ENCODE measurements around the gene DMBX1.

The DMBX1 gene

DNA sequence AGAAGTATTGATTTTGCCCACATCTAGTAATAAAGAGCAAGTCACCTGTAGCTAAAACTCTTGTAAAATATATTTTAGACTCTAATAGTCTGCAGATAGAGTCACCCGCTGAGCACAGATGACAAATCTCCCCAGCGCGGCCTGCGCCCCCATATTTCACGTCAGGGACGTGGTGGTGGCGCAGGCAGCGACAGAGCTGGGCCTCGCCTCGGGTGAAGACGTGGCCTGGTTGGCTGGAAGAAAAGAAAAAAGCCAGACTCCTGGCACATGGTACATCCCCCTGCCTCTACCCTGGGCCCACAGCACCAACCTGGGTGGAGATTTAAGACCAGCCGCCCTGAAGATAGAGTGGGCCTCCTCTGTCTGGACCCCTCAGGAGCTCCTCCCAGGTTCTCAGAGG is 6.0 kb upstream of the DMBX1 start:
- no peak for DNase-seq (ENCODE audit: low read depth)

DNA sequence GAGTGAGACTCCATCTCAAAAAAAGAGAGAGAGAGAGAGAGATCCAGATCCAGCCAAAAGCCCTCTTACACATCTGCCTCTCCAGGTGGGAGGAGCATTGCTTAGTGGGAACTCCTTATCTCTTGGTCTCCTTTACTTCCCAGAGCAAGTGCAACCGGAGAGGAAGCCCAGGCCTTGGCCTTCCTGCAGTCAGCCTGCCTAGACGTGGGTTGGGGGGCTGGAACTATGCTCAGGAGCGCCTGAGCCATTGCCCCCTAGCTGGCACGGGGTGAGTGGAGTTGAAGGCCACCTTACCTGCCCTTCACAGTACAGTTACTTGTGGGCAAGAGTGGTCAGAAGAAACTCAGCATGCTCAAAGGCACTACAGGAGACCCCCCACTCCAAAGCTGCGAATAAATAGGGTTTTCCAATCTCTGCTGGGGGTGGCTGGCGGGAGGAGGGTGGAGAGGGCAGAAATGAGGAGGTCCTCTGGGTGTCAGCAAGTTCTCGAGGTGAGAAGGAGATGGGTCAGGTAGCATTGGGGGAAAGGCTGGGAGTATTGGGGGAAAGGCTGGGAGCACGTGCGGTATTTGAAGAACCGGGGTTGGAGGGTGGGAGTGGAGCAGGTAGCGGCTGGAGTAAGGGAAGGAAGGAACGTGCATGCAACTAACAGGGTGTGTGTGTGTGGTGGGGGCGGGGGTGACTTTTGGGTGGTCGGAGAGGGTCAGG is 4.7 kb upstream of the DMBX1 start:
- no peak for DNase-seq (ENCODE audit: low read depth)

DNA sequence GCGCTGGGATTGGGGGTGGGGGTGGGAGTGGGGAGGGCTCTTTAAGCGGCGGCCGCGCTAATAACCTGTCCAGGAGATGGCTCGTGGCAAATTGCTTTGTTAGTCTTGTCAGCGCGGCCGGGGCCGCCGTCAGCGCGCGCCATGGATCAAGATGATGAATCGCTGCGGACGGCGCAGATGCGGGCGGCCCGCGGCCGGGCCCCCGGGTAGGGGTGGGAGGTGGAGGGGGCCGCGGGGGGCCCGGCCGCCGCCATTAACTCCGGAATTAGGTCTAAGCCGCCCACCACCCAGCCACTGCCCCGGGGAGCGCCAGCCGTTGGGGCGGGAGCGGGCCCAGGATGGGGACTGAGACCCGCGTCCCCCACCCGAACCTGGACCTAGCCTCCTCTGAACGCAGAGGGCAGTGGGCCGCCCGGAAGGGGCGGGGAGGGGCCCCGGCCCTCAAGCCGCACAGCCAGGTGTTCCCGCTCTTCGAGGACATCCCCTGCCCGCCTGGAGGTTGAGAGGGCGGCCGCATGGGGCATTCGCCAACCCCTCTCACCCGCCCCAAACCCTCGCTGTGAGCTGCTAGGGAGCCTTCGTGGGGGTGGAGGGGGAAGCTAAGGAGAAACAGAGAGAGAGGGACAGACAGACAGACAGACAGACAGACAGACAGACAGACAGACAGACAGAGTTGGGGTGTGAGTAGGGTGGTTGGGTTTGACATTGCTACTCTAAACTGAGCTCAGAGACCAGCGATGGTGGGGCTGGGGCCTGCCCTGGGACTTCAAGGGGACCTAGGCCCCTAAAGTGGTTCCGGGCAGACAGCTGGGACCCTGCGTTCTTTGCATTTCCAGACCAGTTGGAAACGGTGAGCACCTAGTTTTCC is 3.8 kb upstream of the DMBX1 start:
- DNase-seq (ENCODE audit: low read depth), result no peak

DNA sequence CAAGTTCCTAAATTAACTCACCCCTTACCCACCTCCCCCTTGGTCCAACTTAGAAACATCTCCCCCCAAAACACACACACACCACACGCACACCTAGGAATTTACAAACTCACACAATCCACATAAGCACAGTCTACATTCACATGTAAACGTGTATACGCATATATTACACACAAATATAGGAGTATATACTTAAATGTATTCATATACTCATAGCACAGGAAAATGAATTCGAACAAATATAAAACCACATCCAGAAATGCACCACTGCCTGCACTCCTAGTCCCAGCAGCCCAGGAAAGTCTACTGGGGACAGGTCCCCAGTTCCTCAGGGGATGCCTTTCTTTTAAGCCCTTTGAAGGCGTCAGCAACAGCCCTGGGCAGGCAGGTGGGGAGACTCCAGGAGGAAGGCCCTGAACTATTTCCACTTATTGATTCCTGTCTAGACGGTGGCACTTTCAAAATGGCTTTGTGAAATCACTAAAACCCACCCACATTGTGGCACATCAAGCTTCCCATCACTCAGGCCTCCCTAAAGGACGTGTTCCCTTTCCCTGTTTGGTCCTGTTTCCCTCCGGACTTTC is 3.1 kb upstream of the DMBX1 start:
- no peak for DNase-seq (ENCODE audit: low read depth)

DNA sequence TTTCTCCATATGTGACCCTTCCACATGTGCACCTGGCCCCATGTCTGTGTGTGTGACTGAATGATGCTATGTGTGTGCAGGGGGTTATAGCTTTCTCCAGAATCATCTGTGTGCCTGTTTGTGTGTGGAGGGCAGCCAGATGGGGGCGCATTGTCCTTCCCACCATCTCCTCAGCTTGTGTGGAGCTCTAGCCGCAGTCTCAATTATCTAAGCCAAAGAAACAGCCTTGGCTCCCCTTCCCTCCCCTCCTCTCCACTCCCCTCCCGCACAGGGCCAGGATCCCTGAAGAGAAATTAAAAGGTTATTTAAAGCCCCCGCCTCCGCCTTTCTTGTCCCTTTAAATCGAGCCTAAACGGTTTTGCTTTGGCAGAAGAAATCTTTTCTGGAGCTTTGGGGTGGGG is 1.8 kb upstream of the DMBX1 start:
- no peak for DNase-seq (ENCODE audit: low read depth)

DNA sequence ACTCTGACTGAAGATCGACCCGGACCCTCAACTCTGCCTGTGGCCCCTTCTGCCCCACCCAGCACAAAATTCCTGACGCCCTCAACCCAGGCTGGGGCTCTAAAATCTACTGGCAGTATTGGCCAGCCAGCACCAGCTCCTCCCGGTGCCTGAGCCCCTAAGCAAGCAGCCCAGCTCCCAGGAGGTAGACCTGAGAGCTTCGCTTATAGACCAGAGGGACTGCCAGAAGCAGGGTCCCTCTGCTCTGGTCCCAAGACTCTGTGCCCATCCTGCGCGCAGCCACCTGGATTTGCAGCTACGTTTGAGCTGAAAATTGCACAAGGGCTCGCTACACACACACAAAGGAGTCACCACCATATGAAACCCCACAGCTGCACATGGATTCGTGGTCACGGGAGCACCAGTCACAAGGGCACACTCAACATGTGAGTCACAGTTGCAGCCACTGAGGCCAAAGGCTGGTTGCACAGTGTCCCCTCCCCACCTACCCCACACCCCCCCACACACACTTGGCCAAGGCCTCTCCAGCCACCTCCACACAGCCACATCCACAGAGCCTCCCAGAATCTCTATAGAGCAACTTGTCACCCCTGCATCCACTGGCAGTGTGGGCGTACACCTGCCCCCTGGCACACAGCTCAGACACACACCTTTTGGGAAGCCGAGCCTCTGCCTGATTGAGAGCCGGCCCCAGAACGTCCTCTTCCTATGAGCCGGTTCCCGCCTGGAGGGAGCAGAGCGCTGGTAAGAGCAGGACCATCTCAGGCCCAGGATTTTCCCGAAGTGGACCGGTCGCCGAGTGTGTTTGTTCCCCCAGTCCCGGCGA is 1.1 kb upstream of the DMBX1 start:
- no peak for DNase-seq (ENCODE audit: low read depth)

DNA sequence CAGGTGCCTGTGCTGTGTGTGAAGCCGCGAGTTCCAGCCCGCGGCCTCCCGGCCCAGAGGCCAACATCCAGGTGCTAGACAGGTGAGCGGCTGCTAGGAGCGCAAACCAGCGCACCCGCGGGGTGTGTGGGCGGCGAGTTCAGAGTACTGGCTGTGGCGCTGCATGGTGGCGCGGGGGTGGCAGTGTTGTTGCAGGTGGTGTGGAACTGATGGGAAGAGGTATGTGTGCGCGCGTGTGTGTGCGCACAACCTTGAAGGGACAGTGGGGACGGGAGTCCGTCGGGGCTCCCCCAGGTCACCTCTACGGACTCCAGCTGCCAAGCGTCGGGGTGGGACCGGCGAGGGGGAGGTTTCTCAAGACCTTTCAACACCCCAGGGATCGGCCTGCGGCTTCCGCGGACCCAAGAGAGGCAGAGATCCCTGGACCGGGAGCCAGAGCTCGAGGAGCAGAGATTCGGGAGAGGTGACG is 433 bp upstream of the DMBX1 start:
- DNase-seq (ENCODE audit: low read depth), result no peak

DNA sequence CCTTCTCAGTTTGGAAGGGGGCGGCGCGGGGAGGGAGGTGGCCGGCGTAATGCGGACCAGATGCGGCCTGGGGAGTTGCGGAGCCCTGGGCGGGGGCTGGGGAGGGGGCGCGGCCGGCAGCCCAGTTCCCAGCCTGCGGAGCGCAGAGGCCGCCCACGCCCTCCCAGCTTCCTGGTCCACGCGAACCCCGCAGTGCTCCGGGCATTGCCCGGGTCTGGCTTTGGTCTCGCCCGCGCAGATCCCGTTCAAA is 695 bp downstream of the DMBX1 start:
- no peak for DNase-seq (ENCODE audit: low read depth)

DNA sequence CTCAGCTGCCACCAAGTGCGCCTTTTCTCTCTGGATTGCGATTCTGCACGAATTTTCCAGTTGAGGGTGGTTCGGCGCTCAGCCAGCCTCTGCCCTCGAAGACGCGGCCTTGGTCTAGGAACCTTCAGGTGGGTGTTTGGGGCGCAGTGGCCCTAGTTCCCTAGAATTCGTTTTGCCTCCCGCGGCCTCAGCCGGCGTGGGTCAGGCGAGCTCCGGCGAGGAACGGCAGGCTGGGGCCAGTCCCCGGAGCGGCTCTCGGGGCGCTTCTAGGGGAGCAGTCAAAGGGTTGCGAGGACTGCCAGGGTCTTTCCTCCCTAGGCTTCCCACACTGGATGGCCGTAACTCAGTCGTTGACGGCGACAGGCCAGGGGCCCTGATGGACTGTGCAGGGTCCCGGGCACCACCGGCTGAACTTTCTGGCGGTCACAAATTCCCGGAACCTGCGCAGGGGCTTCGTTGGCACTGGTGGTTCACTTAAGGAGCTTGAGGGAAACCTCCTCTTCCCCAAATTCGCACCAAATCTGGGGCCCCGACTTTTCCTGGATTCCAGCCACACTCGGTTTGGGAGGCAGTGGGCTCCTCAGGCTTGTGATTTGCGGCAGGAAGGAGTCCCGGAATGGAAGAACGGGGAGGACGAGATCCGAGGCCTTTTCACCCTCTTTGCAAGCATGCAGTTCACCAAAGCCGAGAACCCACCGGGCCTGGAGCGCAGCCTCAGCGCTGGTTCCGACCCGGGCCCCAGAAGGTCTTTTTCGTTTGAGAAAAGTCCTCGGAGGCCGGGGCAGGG is 1.2 kb downstream of the DMBX1 start:
- DNase-seq (ENCODE audit: low read depth), result no peak

DNA sequence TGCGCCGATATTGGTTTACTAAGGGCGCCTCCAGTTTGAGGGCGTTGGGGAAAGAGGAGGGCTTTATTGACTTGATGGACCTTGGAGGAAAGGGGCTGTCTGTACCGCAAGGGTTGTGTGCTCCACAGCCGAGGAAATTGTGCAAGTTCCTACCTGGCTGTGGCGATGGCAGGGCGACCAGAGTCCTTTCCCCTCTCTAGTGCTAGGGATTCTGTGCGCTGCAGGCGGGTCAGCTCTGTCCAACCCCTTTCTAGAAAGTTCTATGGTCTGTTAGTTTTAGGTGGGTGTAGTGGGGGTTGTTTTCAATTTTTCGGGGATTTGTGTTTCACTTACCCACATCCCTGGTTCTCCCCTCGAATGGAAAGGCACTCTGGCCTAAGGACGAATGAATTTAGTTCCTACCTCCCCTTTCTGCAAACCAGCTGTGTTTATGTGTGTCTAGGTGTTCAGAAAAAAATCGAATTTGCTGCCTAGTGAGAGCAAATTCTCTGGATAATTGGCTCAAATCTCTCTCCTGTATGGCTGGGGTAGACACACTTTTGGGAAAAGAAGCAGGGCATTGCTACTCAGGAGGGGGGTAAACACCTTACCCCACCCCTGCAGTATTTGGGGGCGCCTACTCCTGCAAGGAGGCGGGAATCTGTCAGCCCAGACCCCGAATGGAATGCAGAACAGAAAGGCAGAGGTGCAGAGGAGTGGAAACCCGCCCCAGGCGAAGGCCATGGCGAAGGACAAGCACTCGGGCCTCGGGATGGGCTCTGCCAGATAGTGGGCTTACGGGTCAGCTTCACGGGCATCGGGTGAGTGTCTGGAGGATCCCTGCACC is 2.0 kb downstream of the DMBX1 start:
- DNase-seq (ENCODE audit: low read depth), result no peak

DNA sequence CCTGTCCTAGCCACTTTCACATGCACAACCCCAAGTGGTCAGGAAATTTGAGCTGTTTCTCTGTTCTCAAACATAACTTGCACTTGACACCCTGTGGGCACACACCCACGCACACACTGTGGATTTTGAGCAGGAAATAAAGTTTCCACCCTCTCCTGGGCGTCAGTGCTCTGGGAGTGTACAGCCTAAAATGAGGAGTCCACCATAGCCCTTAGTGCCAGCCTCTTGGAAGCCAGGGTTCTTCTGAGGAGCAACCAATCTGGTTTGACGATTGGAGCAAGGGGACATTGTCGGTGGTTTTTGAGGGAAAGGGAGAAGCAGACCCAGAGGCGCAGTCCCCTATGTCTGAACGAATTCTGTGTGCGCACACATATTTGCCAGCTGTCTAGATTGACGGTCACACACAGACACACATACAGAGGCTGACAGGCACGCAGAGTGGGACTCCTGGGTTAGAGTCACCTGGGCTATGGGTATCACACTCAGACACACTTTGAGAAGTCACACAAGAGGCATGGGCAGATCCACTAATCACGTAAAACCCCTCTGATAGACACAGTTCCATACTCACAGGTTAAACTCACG is 2.7 kb downstream of the DMBX1 start:
- no peak for DNase-seq (ENCODE audit: low read depth)

DNA sequence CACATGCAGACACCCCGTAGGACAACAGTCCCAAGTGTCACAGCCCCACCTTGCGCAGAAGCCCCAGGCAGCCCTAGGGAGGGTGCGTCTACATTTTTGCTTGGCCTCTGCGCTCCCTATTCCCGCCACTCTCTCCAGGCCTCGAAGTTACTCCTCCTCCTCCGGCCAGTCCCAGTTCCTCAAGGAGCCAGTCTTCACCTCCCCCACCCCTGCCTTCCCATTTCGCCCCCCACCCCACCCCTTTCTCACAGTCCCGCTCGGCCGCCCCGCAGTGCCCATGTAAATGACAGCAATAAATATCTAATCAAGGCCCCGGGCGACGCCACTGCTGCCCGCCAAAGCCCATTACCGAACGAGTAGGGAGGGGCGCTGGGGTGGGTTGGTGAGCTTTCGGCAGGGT is 3.2 kb downstream of the DMBX1 start:
- DNase-seq (ENCODE audit: low read depth), result no peak

DNA sequence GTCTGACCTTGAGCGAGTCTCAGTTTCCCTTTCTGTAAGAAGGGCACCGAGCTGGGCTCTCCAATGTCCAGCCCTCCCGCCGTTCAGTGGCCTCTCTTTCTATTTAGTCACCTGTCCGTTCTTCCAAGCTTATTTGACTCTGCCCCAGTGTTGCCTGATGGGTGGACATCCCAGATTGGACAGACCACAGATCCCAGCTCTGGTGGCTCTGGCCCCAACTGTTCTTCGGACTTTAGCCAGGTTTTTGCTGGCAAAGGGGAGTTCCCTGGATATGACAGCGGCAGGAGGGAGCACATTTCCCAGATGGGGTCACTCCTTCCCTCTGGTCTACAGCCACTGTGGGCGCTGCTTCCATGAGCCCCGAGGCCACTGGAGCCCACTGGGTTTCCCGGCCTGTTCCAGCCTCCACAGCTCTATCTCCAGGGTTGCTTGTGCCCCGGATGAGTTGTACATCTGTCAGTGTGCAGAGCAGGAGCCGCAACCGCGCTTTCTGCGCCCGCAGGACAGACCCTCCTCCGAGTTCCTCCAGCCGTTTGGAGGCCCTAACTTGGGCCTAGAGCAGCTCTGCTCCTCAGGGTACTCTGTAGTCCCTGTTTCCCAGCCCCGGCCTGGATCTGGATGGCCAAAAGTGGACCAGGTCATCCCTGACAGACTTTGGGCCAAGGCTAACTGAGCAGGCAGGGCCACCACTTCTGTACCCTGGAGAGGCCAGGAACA is 3.8 kb downstream of the DMBX1 start:
- DNase-seq (ENCODE audit: low read depth), result no peak

DNA sequence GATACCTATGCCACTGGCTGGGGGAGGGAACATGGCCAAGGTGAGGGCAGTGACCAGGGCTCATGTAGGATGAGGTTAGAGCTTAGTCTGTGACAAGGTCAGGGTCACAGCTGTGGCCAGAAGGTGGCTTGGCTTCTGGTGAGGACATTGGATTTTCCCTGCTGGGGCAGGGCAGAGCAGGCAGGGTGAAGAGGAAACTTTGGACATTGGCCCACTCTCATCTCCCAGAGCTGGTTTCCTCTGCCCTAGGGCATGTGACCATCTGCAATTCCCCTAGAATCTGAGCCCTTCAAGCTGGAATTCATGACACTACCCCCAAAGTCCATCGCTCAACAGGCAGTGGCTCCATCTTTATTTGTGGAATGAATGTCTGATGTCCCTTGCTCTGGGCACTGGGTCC is 5.3 kb downstream of the DMBX1 start:
- no peak for DNase-seq (ENCODE audit: low read depth)

DNA sequence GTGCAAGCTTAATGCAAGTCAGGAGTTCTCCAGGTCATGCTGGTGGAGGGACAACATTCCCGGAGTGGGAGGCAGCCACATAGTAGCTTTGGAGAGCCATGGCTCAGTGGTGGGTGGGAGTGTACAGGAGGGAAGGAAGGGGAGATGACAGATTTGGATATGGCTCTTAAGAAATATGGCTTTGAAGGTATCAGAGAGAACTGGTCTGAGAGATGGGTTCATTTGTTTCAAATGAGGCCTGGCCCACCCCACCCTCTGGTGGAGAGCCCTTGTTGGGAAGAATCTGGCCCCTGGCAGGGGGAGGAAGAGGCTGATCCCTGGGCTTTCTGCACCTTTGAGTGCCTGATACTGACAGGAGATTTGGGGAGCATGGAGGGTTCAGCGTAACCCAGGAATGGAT is 6.1 kb downstream of the DMBX1 start:
- no peak for DNase-seq (ENCODE audit: low read depth)

DNA sequence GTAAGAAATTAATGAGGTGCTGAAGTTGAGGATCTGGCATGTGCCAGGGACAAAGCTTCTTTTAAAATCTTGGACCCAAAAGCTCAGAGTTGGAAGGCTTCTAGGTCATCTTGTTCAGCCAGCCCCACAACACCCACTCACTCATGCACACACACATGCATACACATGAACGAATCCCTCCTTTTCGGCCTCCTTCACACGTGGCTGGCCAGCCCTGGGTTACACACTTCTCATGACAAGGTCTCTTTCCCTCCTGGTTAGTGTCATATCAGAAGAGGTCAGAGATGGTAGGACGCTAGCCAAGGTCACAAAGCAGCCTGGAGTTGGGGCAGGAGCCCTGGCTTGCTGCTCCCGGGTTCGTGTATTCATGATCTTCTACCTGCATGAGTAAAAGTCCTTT is 6.9 kb downstream of the DMBX1 start:
- DNase-seq (ENCODE audit: low read depth), result no peak

DNA sequence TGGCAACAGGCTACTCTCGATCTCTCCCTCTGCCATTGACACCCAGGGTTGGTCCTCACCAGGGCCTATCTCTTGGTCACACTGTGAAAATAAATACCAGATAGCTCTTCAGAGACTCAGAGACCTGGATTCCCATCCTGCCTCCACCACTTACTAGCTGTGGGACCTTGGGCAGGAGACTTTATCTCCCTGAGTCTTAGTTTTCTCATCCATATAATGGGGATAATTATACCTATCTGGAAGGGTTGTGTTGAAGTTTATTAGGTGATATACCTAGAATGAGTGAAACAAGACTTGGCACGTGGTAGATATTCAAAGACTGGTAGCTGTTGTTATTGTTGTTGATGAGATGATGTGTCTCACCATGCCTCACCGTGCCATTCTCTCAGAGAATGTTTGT is 7.4 kb downstream of the DMBX1 start:
- DNase-seq (ENCODE audit: low read depth), result no peak

DNA sequence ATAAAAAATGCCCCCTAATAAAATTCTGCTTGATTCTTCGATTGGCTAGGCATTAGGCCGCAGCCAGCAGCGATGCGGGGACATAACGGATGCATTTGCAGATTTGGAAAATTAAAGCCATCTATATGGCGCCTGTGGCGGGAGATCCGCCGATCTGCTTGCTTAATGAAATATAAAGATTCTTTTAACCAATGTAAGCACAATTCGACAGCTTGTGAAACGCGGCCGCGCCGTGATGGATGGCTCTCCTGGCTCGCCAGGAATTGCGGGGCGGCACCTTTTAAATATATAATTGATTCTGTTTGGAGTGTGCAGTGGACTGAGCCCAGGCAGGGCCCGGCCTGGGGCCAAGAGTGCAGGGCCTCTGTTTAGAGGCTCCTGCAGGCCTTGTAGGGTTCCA is 8.0 kb downstream of the DMBX1 start:
- no peak for DNase-seq (ENCODE audit: low read depth)

DNA sequence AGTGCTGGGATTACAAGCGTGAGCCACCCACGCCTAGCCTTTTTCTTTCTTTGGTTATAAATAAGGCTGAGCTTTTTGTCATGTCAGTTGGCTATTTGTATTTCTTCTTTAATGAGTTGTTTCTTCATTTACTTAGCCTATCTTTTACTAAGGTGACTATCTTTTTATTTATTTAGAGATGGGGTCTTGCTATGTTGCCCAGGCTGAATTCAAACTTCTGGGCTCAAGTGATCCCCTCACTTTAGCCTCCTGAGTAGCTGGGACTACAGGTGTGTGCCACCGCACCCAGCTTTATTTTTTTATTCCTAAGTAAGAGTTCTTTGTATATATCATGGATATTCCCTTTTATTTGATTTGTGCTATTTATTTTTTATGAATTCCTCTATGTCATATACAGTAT is 11.9 kb downstream of the DMBX1 start:
- no peak for DNase-seq (ENCODE audit: low read depth)

DNA sequence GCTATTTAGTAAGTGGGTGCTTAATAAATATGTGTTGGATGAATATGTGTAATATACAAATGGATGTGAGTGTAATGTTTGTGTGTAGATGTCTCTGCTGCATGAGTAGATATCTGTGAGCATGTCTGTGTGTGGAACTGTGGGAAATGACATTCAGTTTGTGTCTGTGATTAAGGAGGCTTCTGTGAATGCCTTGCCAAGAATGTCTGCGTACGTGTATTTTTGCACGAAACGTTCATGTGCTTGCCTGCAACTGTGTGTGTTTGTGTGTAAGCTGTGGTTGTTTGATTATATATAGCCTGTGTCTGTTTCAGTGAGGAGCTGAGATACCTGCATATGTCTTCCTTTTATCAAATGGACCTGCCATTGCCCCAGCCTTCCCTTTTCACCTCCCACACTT is 13.8 kb downstream of the DMBX1 start:
- no peak for DNase-seq (ENCODE audit: low read depth)

Measured in T-helper 22 cell (primary cell).